Measurements from ENCODE around the gene SGCD.

Gene SGCD

GRCh38 chr5:156589946-156590216, 262.9 kb downstream of the SGCD start:
- Mint-ChIP-seq H3K9me3 (no peaks in the 10 kb centered on the region), H3K27me3 (ENCODE audit: low read depth, poor library complexity) (peaks cover 9% of the 10 kb centered on the region), H3K4me3 (no peak overlapping the region), H3K36me3 (ENCODE audit: low read depth) (no peaks in the 10 kb centered on the region), H3K27ac (no peak overlapping the region), H3K4me1 (no peaks in the 10 kb centered on the region)
- no peak for DNase-seq
- TF ChIP-seq CTCF (IDR thresholded peaks at IDR 0.05) = no peak

GRCh38 chr5:156590978-156591377, 264.0 kb downstream of the SGCD start:
- H3K36me3 Mint-ChIP-seq (ENCODE audit: low read depth) = no peaks in the 10 kb centered on the region
- peaks cover 9% of the 10 kb centered on the region for H3K27me3 Mint-ChIP-seq (ENCODE audit: low read depth, poor library complexity)
- H3K4me1 Mint-ChIP-seq = no peaks in the 10 kb centered on the region
- DNase-seq = no peak
- TF ChIP-seq CTCF (IDR thresholded peaks at IDR 0.05) = no peak
- no peak overlapping the region for H3K4me3 Mint-ChIP-seq
- H3K27ac Mint-ChIP-seq = no peak overlapping the region
- H3K9me3 Mint-ChIP-seq = no peaks in the 10 kb centered on the region

GRCh38 chr5:156591631-156592030, 264.7 kb downstream of the SGCD start:
- H3K36me3 Mint-ChIP-seq (ENCODE audit: low read depth) = no peaks in the 10 kb centered on the region
- no peak for TF ChIP-seq CTCF (IDR thresholded peaks at IDR 0.05)
- H3K9me3 Mint-ChIP-seq = no peaks in the 10 kb centered on the region
- no peak overlapping the region for H3K4me3 Mint-ChIP-seq
- no peak for DNase-seq
- H3K27me3 Mint-ChIP-seq (ENCODE audit: low read depth, poor library complexity) = peaks cover 9% of the 10 kb centered on the region
- no peaks in the 10 kb centered on the region for H3K4me1 Mint-ChIP-seq
- no peak overlapping the region for H3K27ac Mint-ChIP-seq

- no peak for TF ChIP-seq CTCF (IDR thresholded peaks at IDR 0.05)
- Mint-ChIP-seq H3K4me3 (no peak overlapping the region), H3K27ac (no peak overlapping the region), H3K4me1 (no peaks in the 10 kb centered on the region), H3K36me3 (ENCODE audit: low read depth) (no peaks in the 10 kb centered on the region), H3K27me3 (ENCODE audit: low read depth, poor library complexity) (peaks cover 9% of the 10 kb centered on the region), H3K9me3 (no peaks in the 10 kb centered on the region)
- no peak for DNase-seq
These were observed 266.6 kb downstream of the SGCD start for GRCh38 chr5:156593546-156593945.

GRCh38 chr5:156594406-156594805, 267.4 kb downstream of the SGCD start:
- H3K27me3 Mint-ChIP-seq (ENCODE audit: low read depth, poor library complexity) = peaks cover 5% of the 10 kb centered on the region
- no peaks in the 10 kb centered on the region for H3K4me1 Mint-ChIP-seq
- TF ChIP-seq CTCF (IDR thresholded peaks at IDR 0.05) = no peak
- DNase-seq = no peak
- H3K27ac Mint-ChIP-seq = no peak overlapping the region
- no peaks in the 10 kb centered on the region for H3K36me3 Mint-ChIP-seq (ENCODE audit: low read depth)
- no peaks in the 10 kb centered on the region for H3K9me3 Mint-ChIP-seq
- H3K4me3 Mint-ChIP-seq = no peak overlapping the region

GRCh38 chr5:156595132-156595787, 268.3 kb downstream of the SGCD start:
- Mint-ChIP-seq H3K4me1 (no peaks in the 10 kb centered on the region), H3K27ac (no peak overlapping the region), H3K36me3 (ENCODE audit: low read depth) (no peaks in the 10 kb centered on the region), H3K4me3 (no peak overlapping the region), H3K27me3 (ENCODE audit: low read depth, poor library complexity) (peaks cover 3% of the 10 kb centered on the region), H3K9me3 (no peaks in the 10 kb centered on the region)
- TF ChIP-seq CTCF (IDR thresholded peaks at IDR 0.05) = no peak
- no peak for DNase-seq
